ENCODE measurements around the gene KCTD4.

GRCh38 chr13:45205124-45205523 is 4.3 kb upstream of the KCTD4 start:
- TF ChIP-seq CTCF (IDR thresholded peaks at IDR 0.05; ENCODE audit: poor library complexity), result no peak
- TF ChIP-seq EZH2phosphoT487 (IDR thresholded peaks at IDR 0.05; ENCODE audit: low read depth, severe bottlenecking, unreplicated experiment), result no peak

All from hepatocyte (in vitro differentiated cells).